ENCODE results near the gene COX10.

DNA sequence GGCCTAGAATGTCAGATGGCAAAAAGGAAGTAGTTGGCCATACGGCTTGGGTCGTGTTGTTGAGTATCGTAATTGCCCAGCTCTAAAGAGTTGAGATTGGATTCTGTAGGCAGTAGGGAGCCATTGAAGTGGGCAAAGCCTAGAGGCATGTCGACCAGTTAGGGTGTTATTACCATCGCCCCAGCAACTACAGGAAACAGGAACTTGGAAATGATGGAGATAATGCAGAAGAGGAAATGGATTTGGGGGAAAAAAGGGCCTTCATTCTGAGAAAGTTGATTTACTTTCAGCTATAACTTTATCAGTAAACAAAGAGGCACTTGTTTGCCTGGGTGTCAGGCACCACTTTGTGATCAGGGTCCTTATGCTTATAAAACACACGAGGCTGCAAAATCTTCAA is 52.6 kb downstream of the COX10 start:
- no peak for TF ChIP-seq EZH2 (IDR thresholded peaks at IDR 0.05)
- no peak for TF ChIP-seq POLR2AphosphoS5 (IDR thresholded peaks at IDR 0.05; ENCODE audit: borderline replicate concordance, low read depth, low read length)

All from SK-N-MC (cell line).